CD4-positive, alpha-beta T cell treated with Interleukin-17A for 4 hours (primary cell): Measurements from ENCODE around the gene DSG3.

Experiments
- DNase-seq: peaks from one replicate; pipeline ENCODE4 v3.0.0-alpha.2; 2020; ENCODE audit warnings: mixed read lengths

Gene DSG3

GRCh38 chr18:31430554-31430953 lies 17.0 kb upstream of the DSG3 start:
- no peak for DNase-seq

GRCh38 chr18:31432316-31432715 lies 15.2 kb upstream of the DSG3 start:
- DNase-seq, result no peak

GRCh38 chr18:31436825-31437224 lies 10.7 kb upstream of the DSG3 start:
- no peak for DNase-seq

GRCh38 chr18:31438402-31438801 lies 9.1 kb upstream of the DSG3 start:
- no peak for DNase-seq

GRCh38 chr18:31439807-31440325 lies 7.7 kb upstream of the DSG3 start:
- no peak for DNase-seq

- DNase-seq, result no peak
Measured at GRCh38 chr18:31440787-31441186, 6.8 kb upstream of the DSG3 start.

GRCh38 chr18:31441493-31441892 lies 6.0 kb upstream of the DSG3 start:
- no peak for DNase-seq

- no peak for DNase-seq
Measured at GRCh38 chr18:31444142-31444541, 3.4 kb upstream of the DSG3 start.

GRCh38 chr18:31445908-31446307 lies 1.6 kb upstream of the DSG3 start:
- no peak for DNase-seq

- no peak for DNase-seq
Measured at GRCh38 chr18:31446854-31447253, 687 bp upstream of the DSG3 start.

GRCh38 chr18:31450409-31450808 lies 2.9 kb downstream of the DSG3 start:
- no peak for DNase-seq

- DNase-seq, result no peak
Measured at GRCh38 chr18:31451625-31452024, 4.1 kb downstream of the DSG3 start.

- DNase-seq, result no peak
Measured at GRCh38 chr18:31454066-31454708, 6.6 kb downstream of the DSG3 start.

- no peak for DNase-seq
Measured at GRCh38 chr18:31469629-31470028, 22.1 kb downstream of the DSG3 start.

GRCh38 chr18:31478688-31479087 lies 31.1 kb downstream of the DSG3 start:
- no peak for DNase-seq

GRCh38 chr18:31482051-31482450 lies 34.5 kb downstream of the DSG3 start:
- no peak for DNase-seq

GRCh38 chr18:31483396-31483795 lies 35.9 kb downstream of the DSG3 start:
- DNase-seq, result no peak

- DNase-seq, result no peak
Measured at GRCh38 chr18:31484461-31484860, 36.9 kb downstream of the DSG3 start.

- no peak for DNase-seq
Measured at GRCh38 chr18:31486165-31486564, 38.6 kb downstream of the DSG3 start.

- no peak for DNase-seq
Measured at GRCh38 chr18:31487246-31488015, 39.9 kb downstream of the DSG3 start.

- DNase-seq, result no peak
Measured at GRCh38 chr18:31489311-31489710, 41.8 kb downstream of the DSG3 start.

- DNase-seq, result no peak
Measured at GRCh38 chr18:31490387-31490786, 42.8 kb downstream of the DSG3 start.

- DNase-seq, result no peak
Measured at GRCh38 chr18:31490833-31491232, 43.3 kb downstream of the DSG3 start.

- DNase-seq, result no peak
Measured at GRCh38 chr18:31491586-31491985, 44.0 kb downstream of the DSG3 start.
